ENCODE data around the gene AFG1L.
"Not testable (repeated sequence)": the region's sequence is repeated elsewhere in the genome, so short reads cannot be mapped to it uniquely, and the experiment has no call there.

AFG1L gene

DNA sequence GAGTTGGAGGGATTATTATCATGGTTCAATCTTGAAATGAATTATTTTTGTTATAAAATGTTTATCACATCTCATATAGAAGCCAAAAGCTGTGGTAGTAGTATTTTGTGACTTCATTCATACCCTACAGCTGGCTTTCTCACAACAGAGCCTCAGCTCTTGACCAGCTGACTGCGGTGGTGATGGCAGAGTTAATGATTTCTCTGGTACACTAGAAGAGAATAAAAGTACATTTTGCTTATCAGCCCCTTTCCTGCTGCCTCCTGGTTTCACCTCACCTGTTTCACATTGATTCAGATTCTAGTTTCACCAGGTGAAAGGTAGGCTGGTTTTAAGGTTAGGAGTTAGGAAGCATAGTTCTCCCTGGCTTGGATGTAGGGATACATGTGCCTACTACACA is 55.7 kb downstream of the AFG1L start:
- DNase-seq (ENCODE audit: low read depth): no peak

DNA sequence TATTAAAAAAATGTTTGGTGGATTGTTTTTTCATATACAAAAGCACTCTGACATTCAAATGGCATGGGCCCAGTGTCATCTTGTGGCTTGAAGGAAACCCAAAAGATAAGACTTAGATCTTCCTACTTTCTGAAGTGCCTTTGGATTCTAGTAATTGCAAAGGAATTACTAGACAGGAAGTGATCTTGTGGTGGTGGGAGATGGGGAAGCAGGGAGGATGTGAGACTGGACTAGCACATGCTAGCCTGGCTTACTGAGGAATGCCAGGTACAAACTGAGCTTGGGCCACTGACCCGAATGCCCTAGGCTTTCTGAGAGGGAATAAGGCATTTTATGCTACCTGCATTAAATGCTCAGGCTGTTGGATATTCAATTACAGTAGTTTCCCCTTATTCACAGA is 59.0 kb downstream of the AFG1L start:
- no peak for DNase-seq (ENCODE audit: low read depth)

DNA sequence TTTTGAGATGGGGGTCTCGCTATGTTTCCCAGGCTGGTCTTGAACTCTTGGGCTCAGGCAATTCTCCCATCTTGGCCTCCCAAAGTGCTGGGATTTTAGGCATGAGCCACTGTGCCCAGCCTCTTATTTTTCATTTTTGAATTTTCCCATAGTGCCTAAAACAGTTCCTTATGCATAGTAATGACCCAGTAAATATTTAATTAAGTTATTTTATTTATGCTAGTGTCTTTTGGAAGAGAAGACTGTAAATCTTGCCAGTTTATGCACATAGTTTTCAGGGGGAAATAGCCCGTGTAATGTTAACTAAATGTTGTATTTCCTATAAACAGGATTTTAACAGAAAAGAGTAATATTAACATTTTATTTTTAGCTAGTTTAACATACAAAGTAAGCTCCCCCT is 60.3 kb downstream of the AFG1L start:
- no peak for DNase-seq (ENCODE audit: low read depth)

DNA sequence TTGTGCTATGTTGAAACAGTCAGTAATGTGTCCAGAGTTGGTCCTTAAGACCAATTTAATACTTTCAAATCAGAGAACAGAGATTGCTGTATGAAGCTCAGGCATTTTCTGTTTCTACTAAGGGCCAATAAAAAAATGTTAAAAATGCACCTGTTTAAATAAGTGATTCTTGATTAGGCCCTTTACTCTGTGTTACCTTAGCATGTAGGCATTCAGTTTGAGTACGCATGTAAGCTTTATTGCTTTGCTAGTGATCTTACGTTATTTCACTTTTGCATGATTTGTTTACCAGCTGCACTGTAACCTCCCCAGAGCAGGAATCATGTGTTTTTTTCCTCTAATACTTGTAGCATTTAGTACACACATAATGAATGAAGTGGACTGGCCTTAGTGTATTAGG is 61.0 kb downstream of the AFG1L start:
- no peak for DNase-seq (ENCODE audit: low read depth)

- no peak for DNase-seq (ENCODE audit: low read depth)
Observed at GRCh38 chr6:108359901-108360882, 65.3 kb downstream of the AFG1L start.

GRCh38 chr6:108360919-108361311 is 66.1 kb downstream of the AFG1L start:
- DNase-seq (ENCODE audit: low read depth): no peak

GRCh38 chr6:108361312-108361932 is 66.6 kb downstream of the AFG1L start:
- no peak for DNase-seq (ENCODE audit: low read depth)

DNA sequence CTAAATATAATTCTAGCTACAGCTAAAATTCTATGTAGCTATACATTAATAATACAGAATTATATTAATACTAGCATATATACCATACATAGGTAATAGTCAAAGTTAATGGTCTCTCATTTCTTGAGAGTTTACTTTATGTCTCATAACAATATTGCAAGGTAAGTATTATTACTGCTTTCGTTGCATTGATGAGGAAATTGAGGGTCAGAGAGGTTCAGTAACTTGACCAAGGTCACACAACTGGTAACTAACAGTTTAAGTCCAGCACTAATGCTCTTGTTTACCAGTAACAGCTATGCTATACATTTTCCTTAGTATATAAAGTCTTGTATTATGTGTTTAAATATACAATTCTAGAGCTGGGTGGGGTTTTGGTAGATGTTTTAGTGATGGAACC is 67.6 kb downstream of the AFG1L start:
- DNase-seq (ENCODE audit: low read depth): no peak

- no peak for DNase-seq (ENCODE audit: low read depth)
Observed at GRCh38 chr6:108363113-108363512, 68.3 kb downstream of the AFG1L start.

GRCh38 chr6:108363889-108364313 is 69.0 kb downstream of the AFG1L start:
- DNase-seq (ENCODE audit: low read depth): no peak

DNA sequence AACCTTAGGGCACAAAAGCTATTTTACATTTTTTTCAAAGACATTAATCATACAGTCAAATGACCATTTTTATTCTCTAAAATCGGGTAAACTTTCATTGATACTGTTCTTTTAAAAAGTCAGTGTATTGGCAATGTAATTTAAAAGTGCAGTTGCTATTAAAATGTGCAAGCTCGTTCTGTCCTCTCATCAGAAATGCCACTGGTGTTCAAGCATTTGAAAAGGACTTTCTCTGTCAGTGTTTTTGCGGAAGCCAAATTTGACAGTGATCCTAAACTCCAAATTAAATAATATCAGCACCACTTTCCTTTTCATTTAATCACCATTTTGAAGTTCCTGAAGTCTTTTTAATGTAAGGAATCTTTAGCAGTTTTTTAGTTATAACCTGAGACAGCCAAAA is 69.6 kb downstream of the AFG1L start:
- no peak for DNase-seq (ENCODE audit: low read depth)

GRCh38 chr6:108365478-108365877 is 70.6 kb downstream of the AFG1L start:
- no peak for DNase-seq (ENCODE audit: low read depth)

- no peak for DNase-seq (ENCODE audit: low read depth)
Observed at GRCh38 chr6:108366236-108366635, 71.4 kb downstream of the AFG1L start.

DNA sequence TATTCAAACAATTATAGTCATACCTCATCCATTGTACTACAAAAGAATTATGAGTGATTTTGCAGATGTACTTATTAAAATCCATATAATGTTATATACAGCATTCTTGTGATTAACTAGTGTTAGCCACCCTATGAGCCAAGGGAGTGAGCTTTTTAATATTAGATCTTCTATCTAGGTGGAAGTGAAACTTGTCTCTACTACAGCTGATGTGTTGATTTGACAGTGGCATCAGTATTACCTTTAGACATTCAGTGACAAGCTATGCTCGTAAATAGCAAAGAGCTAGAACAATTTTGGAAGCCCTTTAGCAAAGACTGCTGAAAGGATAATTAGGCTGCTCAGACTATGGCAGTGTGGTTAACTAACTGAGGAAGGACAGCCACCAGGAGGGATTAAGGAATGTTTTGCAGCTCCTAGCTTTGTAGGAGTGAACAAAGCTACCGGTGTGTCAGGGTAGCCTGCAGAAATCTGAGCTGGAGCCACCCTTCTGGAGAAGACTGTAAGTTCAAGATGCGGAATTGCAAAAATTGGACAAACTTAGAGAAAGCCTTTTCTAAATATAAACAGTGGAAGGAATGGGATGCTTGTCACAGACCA is 73.7 kb downstream of the AFG1L start:
- DNase-seq (ENCODE audit: low read depth): no peak

DNA sequence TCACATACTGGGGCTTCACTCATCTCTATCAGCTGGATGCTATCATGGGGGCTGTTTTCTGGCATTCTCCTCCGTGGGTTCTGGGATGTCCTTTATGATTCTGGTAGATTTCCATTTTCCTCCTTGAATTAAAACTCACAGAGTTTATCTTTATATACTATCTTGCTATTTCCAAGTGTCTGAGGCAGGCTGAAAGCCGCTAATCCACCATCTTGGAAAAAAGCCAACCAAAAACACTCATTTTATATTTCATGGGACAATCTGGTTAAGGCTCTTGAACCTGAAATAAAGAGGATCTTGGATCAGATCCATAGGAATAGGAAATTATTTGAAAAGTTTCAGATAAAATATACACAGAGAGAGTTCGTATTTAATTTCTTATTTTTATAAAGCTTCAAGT is 86.0 kb downstream of the AFG1L start:
- DNase-seq (ENCODE audit: low read depth): no peak

DNA sequence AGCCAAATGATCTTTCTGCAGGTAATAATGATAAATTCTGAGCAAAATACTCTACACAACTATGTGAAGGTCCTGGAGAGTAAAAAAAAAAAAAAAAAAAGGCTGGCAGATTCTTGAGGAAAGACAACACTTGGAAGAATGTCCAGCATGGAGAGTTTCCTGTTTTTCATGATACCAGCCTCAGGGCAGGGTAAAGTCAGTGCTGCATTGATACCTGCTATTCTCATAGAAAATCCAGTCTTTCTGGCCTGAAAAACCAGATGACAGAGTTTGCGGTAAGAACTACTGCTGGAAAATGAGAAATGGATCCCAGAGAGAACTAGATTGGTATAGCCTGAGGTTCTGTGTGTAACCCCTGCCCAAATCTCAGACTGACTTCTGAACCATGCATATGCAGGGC is 89.1 kb downstream of the AFG1L start:
- DNase-seq (ENCODE audit: low read depth): no peak

DNA sequence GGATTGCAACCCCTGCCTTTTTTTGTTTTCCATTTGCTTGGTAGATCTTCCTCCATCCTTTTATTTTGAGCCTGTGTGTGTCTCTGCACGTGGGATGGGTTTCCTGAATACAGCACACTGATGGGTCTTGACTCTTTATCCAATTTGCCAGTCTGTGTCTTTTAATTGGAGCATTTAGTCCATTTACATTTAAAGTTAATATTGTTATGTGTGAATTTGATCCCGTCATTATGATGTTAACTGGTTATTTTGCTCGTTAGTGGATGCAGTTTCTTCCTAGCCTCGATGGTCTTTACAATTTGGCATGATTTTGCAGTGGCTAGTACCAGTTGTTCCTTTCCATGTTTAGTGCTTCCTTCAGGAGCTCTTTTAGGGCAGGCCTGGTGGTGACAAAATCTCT is 94.3 kb downstream of the AFG1L start:
- not testable (repeated sequence) for DNase-seq (ENCODE audit: low read depth)

- no peak for DNase-seq (ENCODE audit: low read depth)
Observed at GRCh38 chr6:108395297-108395696, 100.4 kb downstream of the AFG1L start.

DNA sequence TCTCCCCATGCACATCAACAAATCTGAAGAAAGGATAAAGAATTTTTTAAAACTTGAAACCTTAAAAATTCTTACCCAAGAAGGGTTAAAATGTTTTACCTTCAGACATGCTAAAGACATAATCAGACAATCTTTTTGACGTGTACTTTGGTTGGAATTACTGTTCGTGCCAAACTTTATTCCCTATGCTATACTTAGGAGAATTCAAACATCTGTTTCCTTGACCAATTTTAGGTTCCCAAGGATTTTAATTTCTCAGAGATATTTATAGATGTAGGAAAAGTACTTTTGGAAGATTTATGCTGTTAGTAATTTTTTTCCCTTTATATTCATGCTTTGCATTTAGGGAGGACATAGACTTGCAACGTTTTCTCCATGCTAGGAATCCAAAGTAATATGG is 108.4 kb downstream of the AFG1L start:
- no peak for DNase-seq (ENCODE audit: low read depth)

DNA sequence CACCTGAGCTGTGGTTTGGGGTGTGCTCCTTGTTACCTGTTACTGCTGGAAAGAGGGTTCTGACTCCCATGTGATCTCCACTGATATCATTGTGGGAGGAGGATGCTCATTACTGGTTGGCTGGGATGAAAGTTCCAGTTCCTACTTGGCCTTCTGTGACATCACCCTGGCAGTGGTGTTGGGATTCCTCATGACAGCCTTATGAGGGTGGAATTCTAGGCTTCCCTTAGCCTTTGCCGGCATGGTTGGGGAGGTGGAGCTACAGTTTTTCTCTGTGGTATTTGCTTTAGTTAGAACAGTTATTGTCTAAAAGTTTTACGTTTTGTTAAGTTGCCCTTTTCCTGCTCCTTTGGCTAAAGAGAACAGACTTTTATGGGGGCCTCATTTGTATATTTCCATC is 112.1 kb downstream of the AFG1L start:
- no peak for DNase-seq (ENCODE audit: low read depth)

DNA sequence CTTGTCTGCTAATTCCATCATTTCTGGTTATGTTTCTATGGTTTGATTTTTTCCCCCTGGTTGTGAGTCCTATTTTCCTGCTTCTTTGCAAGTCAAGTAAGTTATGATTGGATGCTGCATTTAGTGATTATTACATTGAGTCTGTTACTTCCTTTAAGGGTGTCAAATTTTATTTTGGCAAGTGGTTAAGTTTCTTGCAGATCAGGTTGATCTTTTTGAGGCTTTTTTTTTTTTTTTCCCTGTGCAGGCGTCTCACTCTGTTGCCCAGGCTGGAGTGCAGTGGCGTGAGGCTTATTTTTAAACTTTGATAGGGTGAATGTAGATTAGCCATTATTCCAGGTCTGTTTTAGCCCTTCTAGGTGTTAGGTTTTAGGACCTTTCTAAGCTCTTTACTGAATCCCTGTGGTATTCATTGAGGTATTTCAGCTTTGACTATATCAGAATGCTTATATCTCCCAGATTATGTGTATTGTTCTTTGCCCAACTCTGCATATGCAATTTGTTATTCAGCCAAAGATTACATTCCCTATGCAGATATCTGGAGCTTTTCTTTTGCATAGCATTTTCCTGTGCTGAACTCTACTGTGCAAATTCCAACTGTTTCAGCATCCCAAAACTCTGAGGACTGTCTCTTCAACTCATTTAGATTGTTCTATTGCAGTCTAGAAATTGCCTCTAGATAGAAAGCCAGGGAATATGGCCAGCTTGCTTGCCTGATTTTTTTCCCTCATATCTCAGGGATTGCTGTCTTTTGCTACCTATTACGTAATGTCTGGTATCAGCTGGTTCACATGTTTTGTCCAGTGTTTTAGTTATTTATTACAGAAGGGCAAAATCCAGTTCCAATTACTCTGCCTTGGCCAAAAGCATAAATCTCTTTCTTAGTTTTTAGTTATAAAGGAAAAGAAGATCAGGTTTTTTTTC is 113.3 kb downstream of the AFG1L start:
- no peak for DNase-seq (ENCODE audit: low read depth)

- no peak for DNase-seq (ENCODE audit: low read depth)
Observed at GRCh38 chr6:108408861-108409260, 114.0 kb downstream of the AFG1L start.
